H1 (cell line): ENCODE data around the gene CABP1. TPM values are rescaled to one million over a fixed set of nuclear protein-coding genes. Genes with fewer than 3 reads are reported as not detected.

Experiments used
- CTCF ChIA-PET: fragments of 300-600 bp; sonication (Branson Sonifier 250); formaldehyde crosslinking; loops from one replicate; lab custom pipeline; 2021; ENCODE audit not compliant: partially characterized antibody; lab: Charles Lee
- POLR2A ChIA-PET: fragments of 300-600 bp; sonication (Branson Sonifier 250); formaldehyde crosslinking; loops from one replicate; lab custom pipeline; 2021; ENCODE audit warnings: inconsistent platforms; ENCODE audit not compliant: partially characterized antibody; lab: Charles Lee
- DNase-seq, 2 experiments: peaks; one replicate each; pipeline versions ENCODE4 v3.0.0 to v3.0.0-alpha.2; 2010 to 2022; ENCODE audit warnings: low spot score in 2 of 2, low read depth in 1 of 2, mixed read lengths in 1 of 2
- FAIRE-seq: peaks from 2 replicates; lab custom pipeline; 2011; peaks lifted over from hg19 to GRCh38; lab: Jason Lieb, UNC
- H2AFZ ChIP-seq: 2 replicates; pipeline ENCODE4 v1.8.1; 2012; ENCODE audit warnings: low read length, inconsistent platforms
- H2AK5ac ChIP-seq: 2 replicates; pipeline ENCODE4 v1.6.1; 2013; ENCODE audit warnings: low read depth, low read length
- H2BK120ac ChIP-seq: replicated peaks from 2 replicates; pipeline ENCODE3; 2013; ENCODE audit warnings: low read depth, low read length, inconsistent platforms
- H2BK12ac ChIP-seq: 2 replicates; pipeline ENCODE4 v1.6.1; 2013; ENCODE audit warnings: low read depth, low read length
- H2BK15ac ChIP-seq: 2 replicates; pipeline ENCODE4 v1.6.1; 2013; ENCODE audit warnings: low read length
- H2BK20ac ChIP-seq: 2 replicates; pipeline ENCODE4 v1.6.1; 2013; ENCODE audit warnings: low read length
- H2BK5ac ChIP-seq: 2 replicates; pipeline ENCODE4 v1.6.1; 2013; ENCODE audit warnings: low read depth, low read length
- H3K14ac ChIP-seq: 2 replicates; pipeline ENCODE4 v1.6.1; 2013; ENCODE audit warnings: inconsistent platforms; ENCODE audit not compliant: insufficient read length
- H3K18ac ChIP-seq: 2 replicates; pipeline ENCODE4 v1.6.1; 2013; ENCODE audit warnings: low read length; ENCODE audit errors: extremely low read depth
- H3K23ac ChIP-seq: 2 replicates; pipeline ENCODE4 v1.6.1; 2013; ENCODE audit warnings: inconsistent platforms; ENCODE audit not compliant: insufficient read length
- H3K23me2 ChIP-seq: 2 replicates; pipeline ENCODE4 v1.6.1; 2013; ENCODE audit warnings: low read depth, low read length
- H3K27ac ChIP-seq: 2 replicates; pipeline ENCODE4 v1.6.1; 2011; ENCODE audit warnings: low read depth, low read length, inconsistent platforms
- H3K27me3 ChIP-seq, 4 experiments: replicated peaks in 1 of 4; 1 replicate in 1 of 4; 2 replicates in 3 of 4; pipeline versions ENCODE4 v1.6.1 to v1.8.1; 2011 to 2013; ENCODE audit warnings: low read length in 3 of 4, mild to moderate bottlenecking in 3 of 4, inconsistent platforms in 2 of 4, mixed read lengths in 2 of 4, moderate library complexity in 1 of 4; ENCODE audit not compliant: control insufficient read depth in 3 of 4, insufficient read depth in 3 of 4; ENCODE audit errors: extremely low read depth in 1 of 4
- H3K36me3 ChIP-seq, 4 experiments: 2 replicates each; pipeline versions ENCODE4 v1.6.1 to v1.8.1; 2011 to 2013; ENCODE audit warnings: mild to moderate bottlenecking in 4 of 4, low read length in 3 of 4, moderate library complexity in 2 of 4, control low read depth in 1 of 4, inconsistent platforms in 1 of 4; ENCODE audit not compliant: insufficient read depth in 4 of 4, control insufficient read depth in 2 of 4
- H3K4ac ChIP-seq: replicated peaks from 2 replicates; pipeline ENCODE3; 2013; ENCODE audit warnings: low read length, low read depth, mixed read lengths, inconsistent platforms; ENCODE audit not compliant: insufficient read length
- H3K4me1 ChIP-seq, 4 experiments: replicated peaks in 1 of 4; 1 replicate in 1 of 4; 2 replicates in 3 of 4; pipeline versions ENCODE4 v1.6.1 to v1.8.1; 2011 to 2013; ENCODE audit warnings: low read length in 3 of 4, inconsistent platforms in 2 of 4, mixed read lengths in 1 of 4; ENCODE audit not compliant: insufficient read depth in 4 of 4, control insufficient read depth in 3 of 4
- H3K4me2 ChIP-seq, 2 experiments: 2 replicates each; pipeline versions ENCODE4 v1.6.1 to v1.8.1; 2011 to 2013; ENCODE audit warnings: low read depth in 2 of 2, low read length in 2 of 2, control low read depth in 1 of 2, inconsistent platforms in 1 of 2, mild to moderate bottlenecking in 1 of 2; ENCODE audit not compliant: insufficient read depth in 1 of 2
- H3K4me3 ChIP-seq, 4 experiments: fragments of 200-600, 300-600 bp in 1 of 4; sonication (generic), shearing (Covaris generic), sonication (Bioruptor Twin) in 1 of 4; 2 replicates each; pipeline versions ENCODE4 v1.5.1 to v1.8.1; 2011 to 2016; ENCODE audit warnings: low read length in 4 of 4, low read depth in 3 of 4, control low read depth in 2 of 4, inconsistent platforms in 2 of 4, mild to moderate bottlenecking in 2 of 4, mixed read lengths in 1 of 4, moderate library complexity in 1 of 4; ENCODE audit not compliant: insufficient read depth in 2 of 4; ENCODE audit errors: extremely low read depth in 1 of 4
- H3K56ac ChIP-seq: replicated peaks from 2 replicates; pipeline ENCODE3; 2013; ENCODE audit warnings: low read depth, mild to moderate bottlenecking, mixed read lengths, low read length, inconsistent platforms; ENCODE audit not compliant: insufficient read length
- H3K79me1 ChIP-seq: 2 replicates; pipeline ENCODE4 v1.6.1; 2013; ENCODE audit warnings: low read depth, low read length, control low read depth
- H3K79me2 ChIP-seq, 2 experiments: 2 replicates each; pipeline versions ENCODE4 v1.6.1 to v1.8.1; 2012 to 2013; ENCODE audit warnings: low read length in 2 of 2, mild to moderate bottlenecking in 2 of 2, inconsistent platforms in 1 of 2; ENCODE audit not compliant: insufficient read depth in 2 of 2, control insufficient read depth in 1 of 2
- H3K9ac ChIP-seq, 4 experiments: replicated peaks in 1 of 4; 1 replicate in 1 of 4; 2 replicates in 3 of 4; pipeline versions ENCODE4 v1.6.1 to v1.8.1; 2011 to 2013; ENCODE audit warnings: low read depth in 3 of 4, low read length in 3 of 4, control low read depth in 2 of 4, mild to moderate bottlenecking in 2 of 4, moderate library complexity in 2 of 4, inconsistent platforms in 1 of 4; ENCODE audit errors: extremely low read depth in 1 of 4
- H3K9me3 ChIP-seq, 2 experiments: 2 replicates each; pipeline versions ENCODE4 v1.6.1 to v1.8.1; 2012 to 2013; ENCODE audit warnings: mild to moderate bottlenecking in 2 of 2, moderate library complexity in 2 of 2, control low read depth in 1 of 2, inconsistent platforms in 1 of 2, low read depth in 1 of 2, low read length in 1 of 2, mixed read lengths in 1 of 2; ENCODE audit not compliant: insufficient read depth in 2 of 2
- H4K20me1 ChIP-seq, 2 experiments: replicated peaks in 1 of 2; 2 replicates each; pipeline versions ENCODE3 to v1.8.1; 2011 to 2013; ENCODE audit warnings: inconsistent platforms in 2 of 2, low read length in 2 of 2, mild to moderate bottlenecking in 1 of 2; ENCODE audit not compliant: insufficient read depth in 2 of 2, control insufficient read depth in 1 of 2
- H4K5ac ChIP-seq: 2 replicates; pipeline ENCODE4 v1.6.1; 2013; ENCODE audit warnings: low read length, low read depth, mixed read lengths, inconsistent platforms; ENCODE audit not compliant: insufficient read length
- H4K8ac ChIP-seq: 2 replicates; pipeline ENCODE4 v1.8.0; 2013; ENCODE audit warnings: mild to moderate bottlenecking, moderate library complexity, low read length, inconsistent platforms; ENCODE audit not compliant: insufficient read depth; ENCODE audit errors: extremely low read depth
- H4K91ac ChIP-seq: replicated peaks from 2 replicates; pipeline ENCODE3; 2013; ENCODE audit warnings: low read length, mixed read lengths, inconsistent platforms; ENCODE audit not compliant: insufficient read length
- CHD1 ChIP-seq: IDR thresholded peaks from 2 replicates; pipeline ENCODE4 v1.6.1; 2012; ENCODE audit warnings: low read depth, low read length, improper control_type of control experiment
- CHD2 ChIP-seq: IDR thresholded peaks from 2 replicates; pipeline ENCODE4 v1.6.1; 2012; ENCODE audit warnings: low read length, improper control_type of control experiment
- CTBP2 ChIP-seq: IDR thresholded peaks from 2 replicates; pipeline ENCODE4 v1.7.0; 2011; ENCODE audit warnings: borderline replicate concordance, mild to moderate bottlenecking, moderate library complexity, mixed read lengths, low read length; ENCODE audit not compliant: insufficient read depth, insufficient read length
- GABPA ChIP-seq: IDR thresholded peaks from 2 replicates; pipeline ENCODE4 v1.6.1; 2011; ENCODE audit warnings: mild to moderate bottlenecking, low read length, moderate library complexity, borderline replicate concordance; ENCODE audit not compliant: insufficient read depth
- JUND ChIP-seq: IDR thresholded peaks from 2 replicates; pipeline ENCODE4 v1.6.1; 2011; ENCODE audit warnings: mild to moderate bottlenecking, improper control_type of control experiment, low read length
- RXRA ChIP-seq: IDR thresholded peaks from 2 replicates; pipeline ENCODE4 v1.6.1; 2011; ENCODE audit warnings: low read depth, mild to moderate bottlenecking, low read length, moderate library complexity; ENCODE audit not compliant: insufficient read depth
- SIX5 ChIP-seq: IDR thresholded peaks from 2 replicates; pipeline ENCODE4 v1.6.1; 2011; ENCODE audit warnings: mild to moderate bottlenecking, low read depth, low read length
- SP1 ChIP-seq: IDR thresholded peaks from 2 replicates; pipeline ENCODE4 v1.6.1; 2011; ENCODE audit warnings: low read depth, low read length
- SRF ChIP-seq: IDR thresholded peaks from 2 replicates; pipeline ENCODE4 v1.6.1; 2011; ENCODE audit warnings: mild to moderate bottlenecking, low read depth, low read length, moderate library complexity
- SUZ12 ChIP-seq: fragments of 200-600 bp; sonication (generic); IDR thresholded peaks from 2 replicates; pipeline ENCODE4 v1.6.1; 2012; ENCODE audit warnings: mild to moderate bottlenecking, inconsistent platforms, low read length, moderate library complexity, mixed read lengths
- WGBS, 2 experiments: shearing (Covaris generic) in 1 of 2; methylation state at CpG; one replicate each; pipeline versions ENCODE4 v1.1.6 to v1.1.7; 2013 to 2015; ENCODE audit warnings: low lambda C conversion rate in 2 of 2, mixed read lengths in 2 of 2, inconsistent platforms in 1 of 2, low coverage in 1 of 2, missing lambda C conversion rate in 1 of 2; ENCODE audit not compliant: insufficient replicate concordance in 2 of 2, insufficient coverage in 1 of 2, insufficient read length in 1 of 2; ENCODE audit errors: extremely low coverage in 1 of 2, missing lambda C conversion rate in 1 of 2; 5-methylcytosine and 5-hydroxymethylcytosine counted together
- polyA plus RNA-seq, 7 experiments: library from polyadenylated mRNA; depleted of rRNA in 3 of 7; stranded (reverse) in 5 of 7; unstranded in 2 of 7; fragments of >200 nt in 5 of 7; fragments of 200-250 nt in 2 of 7; gene quantifications; 1 replicate in 5 of 7; 2 replicates in 1 of 7; 4 replicates in 1 of 7; pipeline versions ENCODE4 v1.2.1 to v1.2.3, GENCODE V29; 2011 to 2013; ENCODE audit warnings: missing spikeins in 2 of 7, mixed read lengths in 2 of 7
- total RNA-seq: library from RNA; stranded (reverse); fragmentation: NEBNext Ultra II Directional; extraction: Animal tissue kit (Norgen Biotek cat#: 25700); gene quantifications from 2 replicates; pipeline ENCODE4 v1.2.1, GENCODE V29; 2021

CABP1 gene
- total and polyA plus RNA-seq, 2 of the 8 experiments (the other 6 are each of a cell fraction or from before 2014, with no cell fraction given), result 3.9 to 7.4 TPM

GRCh38 chr12:120666571-120667390 lies 26.4 kb downstream of the CABP1 start:
- Histone ChIP-seq H2BK12ac (peak overlapping the region; percentile 52; the same call in 1 of the 2 replicates), H3K4me1 (peaks cover 7 to 19% (median 12%) of the 10 kb centered on the region in 4 experiments), H3K27me3 (no peaks in the 10 kb centered on the region), H3K23ac (no peak overlapping the region), H3K9me3 (no peaks in the 10 kb centered on the region), H3K27ac (no peak overlapping the region), H3K79me1 (no peaks in the 10 kb centered on the region), H4K8ac (no peak overlapping the region), H3K4me2 (no peak overlapping the region), H3K79me2 (no peaks in the 10 kb centered on the region), H4K91ac (no peak overlapping the region), H2BK120ac (no peak overlapping the region), H2BK20ac (0 out of 2 replicates have a peak overlapping the region, but pooled peaks have one; percentile 23), H3K4ac (no peak overlapping the region), H3K56ac (no peak overlapping the region), H2AK5ac (no peak overlapping the region), H4K5ac (no peak overlapping the region), H2BK5ac (no peak overlapping the region), H3K18ac (no peak overlapping the region; the same call in 1 of the 2 replicates), H3K36me3 (no peaks in the 10 kb centered on the region), H2AFZ (no peak overlapping the region), H3K4me3 (no peak overlapping the region), H4K20me1 (no peaks in the 10 kb centered on the region), H3K9ac (no peak overlapping the region), H2BK15ac (no peak overlapping the region), H3K14ac (no peak overlapping the region), H3K23me2 (no peaks in the 10 kb centered on the region; the same call in 1 of the 2 replicates)
- ChIA-PET CTCF (interaction anchor here (0.5 to 5.7 kb wide), 6 partner anchors 20 to 898 kb away, joined by 3 to 77 read pairs (median 3); no protein-coding TSS in a partner anchor), POLR2A (interaction anchor here (1.0 to 3.1 kb wide), 5 partner anchors 11 to 91 kb away, joined by 3 to 15 read pairs (median 5); partner anchors contain the start of gene MLEC)
- FAIRE-seq (no peak), DNase-seq (peak in 1 of 2 experiments; percentile 48)
- TF ChIP-seq SIX5, result no peak
- TF ChIP-seq SUZ12, result no peak
- no peak for TF ChIP-seq CTBP2
- no peak for TF ChIP-seq CHD1
- TF ChIP-seq SP1, result no peak
- TF ChIP-seq CHD2, result no peak
- no peak for TF ChIP-seq JUND
- no peak for TF ChIP-seq RXRA
- no peak for TF ChIP-seq SRF
- no peak for TF ChIP-seq GABPA
- 87% methylated on average over 26 of the region's 34 CpGs; no CpG with 5 or more reads in 1 of the 2 experiments for WGBS, 2 experiments
